A673 (cell line): Measurements from ENCODE around the gene IMPDH1. TPM values are rescaled to one million over a fixed set of nuclear protein-coding genes. Genes with fewer than 3 reads are reported as not detected.

Experiments
- BruUV-seq: library from RNA; stranded (reverse); fragments of 400-500 nt; replicated peaks from 2 replicates; lab custom pipeline; 2021; lab: Mats Ljungman, UMichigan
- CTCF ChIA-PET: fragments of 300-600 bp; sonication (Branson Sonifier 250); formaldehyde crosslinking; loops from one replicate; lab custom pipeline; 2022; ENCODE audit warnings: antibody characterized with exemption; lab: Charles Lee
- POLR2A ChIA-PET: fragments of 300-600 bp; sonication (Branson Sonifier 250); formaldehyde crosslinking; loops from one replicate; lab custom pipeline; 2022; ENCODE audit warnings: antibody characterized with exemption; ENCODE audit not compliant: low non-redundant PET; lab: Charles Lee
- DNase-seq: peaks from one replicate; pipeline ENCODE4 v3.0.0-alpha.2; 2015; ENCODE audit warnings: low spot score
- H3K27ac ChIP-seq: fragments of 200-600 bp; sonication (generic); 2 replicates; pipeline ENCODE4 v1.5.1; 2016; ENCODE audit warnings: mixed run types, low read depth, mild to moderate bottlenecking, mixed read lengths, antibody characterized with exemption, low read length; ENCODE audit not compliant: poor library complexity, severe bottlenecking
- H3K27me3 ChIP-seq: fragments of 200-600 bp; sonication (generic); replicated peaks from 2 replicates; pipeline ENCODE4 v1.6.1; 2017; ENCODE audit warnings: mixed run types, low read depth, mild to moderate bottlenecking, mixed read lengths, antibody characterized with exemption, low read length; ENCODE audit not compliant: insufficient read depth, poor library complexity
- H3K36me3 ChIP-seq: fragments of 200-600 bp; sonication (generic); 2 replicates; pipeline ENCODE4 v1.6.1; 2016; ENCODE audit warnings: mixed run types, mild to moderate bottlenecking, mixed read lengths, antibody characterized with exemption, low read length; ENCODE audit not compliant: insufficient read depth, poor library complexity, severe bottlenecking
- H3K4me1 ChIP-seq: fragments of 200-600 bp; sonication (generic); 2 replicates; pipeline ENCODE4 v1.6.1; 2017; ENCODE audit warnings: mixed run types, mild to moderate bottlenecking, mixed read lengths, antibody characterized with exemption, low read length; ENCODE audit not compliant: insufficient read depth, poor library complexity, severe bottlenecking
- H3K4me3 ChIP-seq: fragments of 200-600 bp; sonication (generic); 2 replicates; pipeline ENCODE4 v1.5.1; 2016; ENCODE audit warnings: low read depth, mixed run types, mild to moderate bottlenecking, mixed read lengths, low read length; ENCODE audit not compliant: poor library complexity, severe bottlenecking
- H3K9me3 ChIP-seq: fragments of 200-600 bp; sonication (generic); 2 replicates; pipeline ENCODE4 v1.6.1; 2016; ENCODE audit warnings: mixed run types, low read depth, mild to moderate bottlenecking, mixed read lengths, antibody characterized with exemption, low read length; ENCODE audit not compliant: poor library complexity, severe bottlenecking
- CTCF ChIP-seq: fragments of 300-800, 200-600 bp; sonication (generic); conservative IDR thresholded peaks from 2 replicates; pipeline ENCODE4 v1.5.1; 2017; ENCODE audit warnings: low read depth, mild to moderate bottlenecking, antibody characterized with exemption, low read length, moderate library complexity, mixed read lengths
- EZH2 ChIP-seq: fragments of 200-600 bp; sonication (generic); IDR thresholded peaks from 2 replicates; pipeline ENCODE4 v1.6.1; 2017; ENCODE audit warnings: borderline replicate concordance, low read depth, mild to moderate bottlenecking, mixed read lengths, antibody characterized with exemption, low read length; ENCODE audit not compliant: poor library complexity, severe bottlenecking
- intact Hi-C: fragments of 100-400 bp; cut with micrococcal nuclease; formaldehyde crosslinking; loops from one replicate; pipeline ENCODE4 v1.10.0; 2022; ENCODE audit not compliant: unreplicated experiment
- total RNA-seq: library from RNA; stranded (reverse); gene quantifications from 2 replicates; pipeline ENCODE4 v1.2.3, GENCODE V29; 2021

The IMPDH1 gene
- total RNA-seq, 1 experiment from 2014 or later = 92.6 TPM

- CTCF ChIA-PET = interaction anchor here (1.3 kb wide), 1 partner anchor 17 kb away, joined by 5 read pairs; no protein-coding TSS in a partner anchor
- Histone ChIP-seq H3K27ac (no peak overlapping the region), H3K27me3 (no peaks in the 10 kb centered on the region), H3K36me3 (no peaks in the 10 kb centered on the region), H3K9me3 (no peaks in the 10 kb centered on the region), H3K4me1 (no peaks in the 10 kb centered on the region), H3K4me3 (no peak overlapping the region)
- intact Hi-C loops = no loop called here
- POLR2A ChIA-PET = interaction anchor here (0.6 kb wide), 1 partner anchor 33 kb away, joined by 4 read pairs; the partner anchor contains the start of gene METTL2B
- TF ChIP-seq CTCF = no peak
- TF ChIP-seq EZH2 = no peak
- no TSS peak for BruUV-seq
- no peak for DNase-seq
These were observed 34.2 kb upstream of the IMPDH1 start for GRCh38 chr7:128443831-128444600.

GRCh38 chr7:128442356-128442755 lies 32.6 kb upstream of the IMPDH1 start:
- ChIA-PET CTCF (no interaction called here), POLR2A (no interaction called here)
- Histone ChIP-seq H3K27ac (no peak overlapping the region), H3K4me1 (no peaks in the 10 kb centered on the region), H3K36me3 (no peaks in the 10 kb centered on the region), H3K27me3 (no peaks in the 10 kb centered on the region), H3K9me3 (no peaks in the 10 kb centered on the region), H3K4me3 (no peak overlapping the region)
- intact Hi-C loops = no loop called here
- TF ChIP-seq CTCF (no peak), EZH2 (no peak)
- no peak for DNase-seq
- BruUV-seq = no TSS peak

- ChIA-PET CTCF (no interaction called here), POLR2A (no interaction called here)
- BruUV-seq = no TSS peak
- Histone ChIP-seq H3K36me3 (no peaks in the 10 kb centered on the region), H3K27me3 (no peaks in the 10 kb centered on the region), H3K27ac (no peak overlapping the region), H3K9me3 (no peaks in the 10 kb centered on the region), H3K4me1 (no peaks in the 10 kb centered on the region), H3K4me3 (no peak overlapping the region)
- intact Hi-C loops = no loop called here
- TF ChIP-seq CTCF (no peak), EZH2 (no peak)
- no peak for DNase-seq
These were observed 27.9 kb upstream of the IMPDH1 start for GRCh38 chr7:128437426-128438332.
